WTC11 (cell line): ENCODE measurements around the gene GET4.

Experiments used
- AFF4 ChIP-seq: sonication (generic); formaldehyde crosslinking; IDR thresholded peaks from 2 replicates; pipeline ENCODE4 v1.8.1; 2023; ENCODE audit warnings: mild to moderate bottlenecking, missing genetic modification reagents, borderline replicate concordance
- CREB1 ChIP-seq: sonication (generic); formaldehyde crosslinking; IDR thresholded peaks from 2 replicates; pipeline ENCODE4 v1.8.0; 2023; ENCODE audit warnings: mild to moderate bottlenecking, missing genetic modification reagents
- JUN ChIP-seq: sonication (generic); formaldehyde crosslinking; IDR thresholded peaks from 2 replicates; pipeline ENCODE4 v1.8.0; 2023; ENCODE audit warnings: mild to moderate bottlenecking, missing genetic modification reagents
- NFYB ChIP-seq: sonication (generic); formaldehyde crosslinking; conservative IDR thresholded peaks from 2 replicates; pipeline ENCODE4 v1.8.0; 2022; ENCODE audit warnings: low read depth, missing genetic modification reagents
- NR3C1 ChIP-seq: sonication (generic); formaldehyde crosslinking; conservative IDR thresholded peaks from 2 replicates; pipeline ENCODE4 v1.8.1; 2023; ENCODE audit warnings: low read depth, mild to moderate bottlenecking, missing genetic modification reagents
- OVOL2 ChIP-seq: fragments of 250-450 bp; sonication (Bioruptor Pico); IDR thresholded peaks from 2 replicates; pipeline ENCODE4 v1.9.0; 2021; ENCODE audit warnings: mild to moderate bottlenecking, borderline replicate concordance
- TF ChIP-seq, protein P1 (sequence below): sonication (generic); formaldehyde crosslinking; IDR thresholded peaks from 2 replicates; pipeline ENCODE4 v1.8.1; 2023; ENCODE audit warnings: mild to moderate bottlenecking, missing genetic modification reagents, moderate library complexity
- TF ChIP-seq, protein P2 (sequence below): fragments of 200-600 bp; IDR thresholded peaks from 2 replicates; pipeline ENCODE4 v1.8.0; 2022; ENCODE audit warnings: antibody characterized with exemption
- TF ChIP-seq, protein P3 (sequence below): sonication (generic); formaldehyde crosslinking; IDR thresholded peaks from 2 replicates; pipeline ENCODE4 v1.8.1; 2023; ENCODE audit warnings: mild to moderate bottlenecking, missing genetic modification reagents, moderate library complexity

DNA sequence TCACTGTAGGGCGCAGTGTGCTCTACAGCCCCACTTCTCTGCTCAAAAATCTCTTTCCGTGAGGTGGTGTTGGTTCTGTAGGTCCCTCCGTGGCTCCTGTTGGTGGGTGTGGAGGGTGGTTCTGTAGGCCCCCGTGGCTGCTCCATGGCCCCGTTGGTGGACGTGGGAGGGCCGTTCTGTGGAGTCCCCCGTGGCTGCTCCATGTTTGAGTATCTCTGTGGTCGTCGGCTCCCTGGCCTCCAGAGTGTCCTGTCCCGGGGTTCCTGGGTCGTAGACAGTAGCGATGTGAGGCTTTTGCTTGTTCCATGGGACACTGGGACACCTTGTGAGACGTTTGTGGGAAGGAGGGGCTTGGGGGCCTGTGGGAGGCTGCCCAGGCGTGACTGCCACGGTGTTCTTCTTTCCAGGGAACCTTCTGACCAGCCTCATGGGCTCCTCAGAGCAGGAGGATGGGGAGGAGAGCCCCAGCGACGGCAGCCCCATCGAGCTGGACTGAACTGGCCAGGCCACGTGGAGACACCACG lies 18.6 kb downstream of the GET4 start:
- TF ChIP-seq, protein P1, sequence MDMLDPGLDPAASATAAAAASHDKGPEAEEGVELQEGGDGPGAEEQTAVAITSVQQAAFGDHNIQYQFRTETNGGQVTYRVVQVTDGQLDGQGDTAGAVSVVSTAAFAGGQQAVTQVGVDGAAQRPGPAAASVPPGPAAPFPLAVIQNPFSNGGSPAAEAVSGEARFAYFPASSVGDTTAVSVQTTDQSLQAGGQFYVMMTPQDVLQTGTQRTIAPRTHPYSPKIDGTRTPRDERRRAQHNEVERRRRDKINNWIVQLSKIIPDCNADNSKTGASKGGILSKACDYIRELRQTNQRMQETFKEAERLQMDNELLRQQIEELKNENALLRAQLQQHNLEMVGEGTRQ (CRISPR knock-in tag), result no peak
- TF ChIP-seq, protein P2, sequence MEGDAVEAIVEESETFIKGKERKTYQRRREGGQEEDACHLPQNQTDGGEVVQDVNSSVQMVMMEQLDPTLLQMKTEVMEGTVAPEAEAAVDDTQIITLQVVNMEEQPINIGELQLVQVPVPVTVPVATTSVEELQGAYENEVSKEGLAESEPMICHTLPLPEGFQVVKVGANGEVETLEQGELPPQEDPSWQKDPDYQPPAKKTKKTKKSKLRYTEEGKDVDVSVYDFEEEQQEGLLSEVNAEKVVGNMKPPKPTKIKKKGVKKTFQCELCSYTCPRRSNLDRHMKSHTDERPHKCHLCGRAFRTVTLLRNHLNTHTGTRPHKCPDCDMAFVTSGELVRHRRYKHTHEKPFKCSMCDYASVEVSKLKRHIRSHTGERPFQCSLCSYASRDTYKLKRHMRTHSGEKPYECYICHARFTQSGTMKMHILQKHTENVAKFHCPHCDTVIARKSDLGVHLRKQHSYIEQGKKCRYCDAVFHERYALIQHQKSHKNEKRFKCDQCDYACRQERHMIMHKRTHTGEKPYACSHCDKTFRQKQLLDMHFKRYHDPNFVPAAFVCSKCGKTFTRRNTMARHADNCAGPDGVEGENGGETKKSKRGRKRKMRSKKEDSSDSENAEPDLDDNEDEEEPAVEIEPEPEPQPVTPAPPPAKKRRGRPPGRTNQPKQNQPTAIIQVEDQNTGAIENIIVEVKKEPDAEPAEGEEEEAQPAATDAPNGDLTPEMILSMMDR, result no peak
- TF ChIP-seq OVOL2 (CRISPR knock-in tag), result no peak
- TF ChIP-seq AFF4, result no peak
- no peak for TF ChIP-seq CREB1 (CRISPR knock-in tag)
- TF ChIP-seq NFYB (CRISPR knock-in tag), result no peak
- no peak for TF ChIP-seq JUN
- no peak for TF ChIP-seq NR3C1 (CRISPR knock-in tag)
- TF ChIP-seq, protein P3, sequence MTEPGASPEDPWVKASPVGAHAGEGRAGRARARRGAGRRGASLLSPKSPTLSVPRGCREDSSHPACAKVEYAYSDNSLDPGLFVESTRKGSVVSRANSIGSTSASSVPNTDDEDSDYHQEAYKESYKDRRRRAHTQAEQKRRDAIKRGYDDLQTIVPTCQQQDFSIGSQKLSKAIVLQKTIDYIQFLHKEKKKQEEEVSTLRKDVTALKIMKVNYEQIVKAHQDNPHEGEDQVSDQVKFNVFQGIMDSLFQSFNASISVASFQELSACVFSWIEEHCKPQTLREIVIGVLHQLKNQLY, result no peak
